Measurements from ENCODE around the gene SNX25.
"Not testable (repeated sequence)": the region's sequence is repeated elsewhere in the genome, so short reads cannot be mapped to it uniquely, and the experiment has no call there.

Gene SNX25

GRCh38 chr4:185307136-185307950 is 97.9 kb downstream of the SNX25 start:
- no peak for DNase-seq (ENCODE audit: low read depth)

DNA sequence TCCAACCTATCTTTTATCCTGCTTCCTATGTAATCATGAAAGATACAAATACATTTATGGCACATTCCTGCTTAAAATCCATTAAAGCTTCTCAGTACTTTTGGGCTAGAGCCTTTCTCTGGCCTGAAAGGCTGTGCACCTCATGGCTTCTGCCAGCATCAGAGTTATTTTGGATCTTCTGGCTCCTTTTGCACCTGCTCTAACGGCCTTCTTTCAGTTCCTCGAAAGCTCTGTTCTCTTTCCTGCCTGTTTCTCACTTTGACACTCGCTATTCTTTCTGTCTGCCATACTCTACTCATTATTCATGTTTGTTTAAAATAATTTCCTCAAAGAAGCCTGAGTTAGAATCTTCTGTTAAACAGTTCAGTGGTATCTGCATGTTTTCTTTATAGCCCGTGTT is 100.4 kb downstream of the SNX25 start:
- no peak for DNase-seq (ENCODE audit: low read depth)

DNA sequence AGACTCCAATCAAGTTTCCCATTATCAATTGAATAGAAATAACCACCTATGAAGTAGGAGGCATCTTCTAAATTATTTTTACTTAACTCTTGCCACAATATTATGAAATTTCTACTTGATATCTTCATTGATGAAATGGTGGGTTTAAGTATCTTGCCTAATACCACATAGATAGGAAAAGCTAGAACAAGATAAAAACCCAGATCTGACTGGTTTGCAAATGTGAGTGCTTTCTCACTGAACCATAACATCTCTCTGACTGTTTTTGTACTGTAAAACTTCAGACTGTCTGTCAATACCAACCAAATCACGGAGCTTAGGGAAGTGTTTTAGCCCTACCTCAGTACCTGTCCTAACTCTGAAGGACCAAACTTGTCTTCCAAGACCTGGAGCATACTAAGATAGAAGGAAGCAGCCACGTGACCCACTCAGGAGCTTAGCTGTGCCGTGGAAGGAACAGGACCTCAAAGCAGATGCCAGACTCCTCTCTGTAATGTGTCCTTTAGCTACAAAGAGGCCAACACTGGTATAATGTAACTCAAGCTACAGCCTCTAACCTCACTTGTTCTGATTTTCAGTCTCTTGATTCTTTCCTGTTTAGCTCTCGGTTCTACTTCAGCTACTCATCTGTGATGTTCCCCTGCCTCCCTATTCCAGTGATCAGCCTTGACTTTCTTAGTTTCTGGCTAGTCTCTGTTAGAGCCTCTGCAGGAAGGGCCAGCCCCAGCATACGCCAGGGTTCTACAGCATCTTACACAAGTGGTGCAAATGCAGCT is 101.9 kb downstream of the SNX25 start:
- no peak for DNase-seq (ENCODE audit: low read depth)

DNA sequence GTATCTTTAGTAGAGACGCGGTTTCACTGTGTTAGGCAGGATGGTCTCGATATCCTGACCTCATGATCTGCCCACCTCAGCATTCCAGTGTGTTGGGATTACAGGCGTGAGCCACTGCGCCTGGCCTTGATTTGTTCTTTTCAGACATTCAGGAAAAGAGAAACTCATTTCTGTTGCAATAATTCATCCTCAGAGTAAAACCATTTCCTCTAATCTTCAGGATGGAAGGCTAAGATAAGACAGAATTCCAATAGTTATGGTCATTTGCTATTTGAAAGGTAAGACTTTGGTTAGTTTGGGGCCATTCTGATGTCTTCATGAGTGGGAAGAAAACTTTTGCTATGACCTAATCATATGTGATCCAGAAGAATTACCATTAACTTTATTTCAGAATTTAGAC is 103.3 kb downstream of the SNX25 start:
- no peak for DNase-seq (ENCODE audit: low read depth)

GRCh38 chr4:185317462-185317861 is 108.1 kb downstream of the SNX25 start:
- DNase-seq (ENCODE audit: low read depth): not testable (repeated sequence)

GRCh38 chr4:185317880-185318279 is 108.5 kb downstream of the SNX25 start:
- DNase-seq (ENCODE audit: low read depth): no peak

GRCh38 chr4:185318679-185319078 is 109.3 kb downstream of the SNX25 start:
- DNase-seq (ENCODE audit: low read depth): no peak

DNA sequence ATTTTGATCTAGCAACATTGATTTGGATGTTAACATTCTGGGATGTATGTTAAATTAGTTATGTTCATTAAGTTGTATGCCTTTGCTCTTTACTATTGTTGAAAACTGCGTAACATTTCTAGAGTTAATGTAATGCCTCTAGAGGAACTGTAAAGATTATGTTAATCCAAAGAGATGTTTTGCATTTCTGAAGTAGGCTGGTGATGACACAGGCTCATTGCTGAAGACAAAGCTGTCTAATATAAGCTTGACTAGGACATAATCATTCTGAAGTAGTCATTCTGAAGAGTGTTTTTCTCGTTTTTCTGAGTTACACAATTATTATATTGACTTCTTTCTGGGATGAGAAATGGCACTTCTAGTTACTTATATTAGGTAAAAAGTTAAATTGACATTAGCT is 113.4 kb downstream of the SNX25 start:
- no peak for DNase-seq (ENCODE audit: low read depth)

- DNase-seq (ENCODE audit: low read depth): no peak
These were observed 114.2 kb downstream of the SNX25 start for GRCh38 chr4:185323606-185324005.

GRCh38 chr4:185324361-185324760 is 115.0 kb downstream of the SNX25 start:
- not testable (repeated sequence) for DNase-seq (ENCODE audit: low read depth)

DNA sequence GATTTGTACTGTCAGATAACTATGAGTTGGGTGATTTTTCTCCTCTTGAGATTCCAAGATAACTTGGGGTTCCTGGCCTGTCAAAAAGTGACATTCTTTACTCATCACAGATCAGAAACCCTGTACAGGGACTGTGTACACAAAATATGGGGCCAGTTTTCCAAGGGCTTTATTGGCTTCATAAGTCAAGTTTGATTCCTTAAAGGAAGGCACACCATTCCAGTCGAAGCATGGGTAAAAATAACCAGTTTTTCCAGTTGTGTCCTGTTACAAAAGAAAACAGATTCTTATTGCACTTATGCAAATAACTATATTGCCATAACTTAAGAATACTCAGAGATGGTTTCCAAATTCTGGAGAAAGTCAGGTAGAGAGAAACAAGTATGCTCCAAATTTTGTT is 116.3 kb downstream of the SNX25 start:
- not testable (repeated sequence) for DNase-seq (ENCODE audit: low read depth)

DNA sequence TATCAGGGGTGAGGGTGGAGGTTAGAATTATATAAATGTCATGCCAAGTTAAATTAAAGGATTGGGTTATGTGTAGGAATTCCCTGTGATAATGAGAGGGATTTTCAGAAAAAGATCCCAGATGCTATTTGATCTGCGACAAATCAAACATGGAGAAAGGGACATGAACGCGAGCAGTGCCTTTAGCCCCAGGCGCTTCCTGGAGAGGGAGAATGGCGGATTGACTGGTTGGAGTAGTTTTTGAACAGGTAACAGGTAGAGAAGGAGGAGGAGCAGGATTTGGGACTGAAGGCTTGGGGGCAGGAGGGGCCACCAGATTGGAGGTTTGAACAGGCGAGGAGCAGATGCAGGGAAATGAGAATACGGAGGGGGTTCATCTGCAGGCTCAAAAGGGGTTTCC is 119.2 kb downstream of the SNX25 start:
- DNase-seq (ENCODE audit: low read depth): no peak

DNA sequence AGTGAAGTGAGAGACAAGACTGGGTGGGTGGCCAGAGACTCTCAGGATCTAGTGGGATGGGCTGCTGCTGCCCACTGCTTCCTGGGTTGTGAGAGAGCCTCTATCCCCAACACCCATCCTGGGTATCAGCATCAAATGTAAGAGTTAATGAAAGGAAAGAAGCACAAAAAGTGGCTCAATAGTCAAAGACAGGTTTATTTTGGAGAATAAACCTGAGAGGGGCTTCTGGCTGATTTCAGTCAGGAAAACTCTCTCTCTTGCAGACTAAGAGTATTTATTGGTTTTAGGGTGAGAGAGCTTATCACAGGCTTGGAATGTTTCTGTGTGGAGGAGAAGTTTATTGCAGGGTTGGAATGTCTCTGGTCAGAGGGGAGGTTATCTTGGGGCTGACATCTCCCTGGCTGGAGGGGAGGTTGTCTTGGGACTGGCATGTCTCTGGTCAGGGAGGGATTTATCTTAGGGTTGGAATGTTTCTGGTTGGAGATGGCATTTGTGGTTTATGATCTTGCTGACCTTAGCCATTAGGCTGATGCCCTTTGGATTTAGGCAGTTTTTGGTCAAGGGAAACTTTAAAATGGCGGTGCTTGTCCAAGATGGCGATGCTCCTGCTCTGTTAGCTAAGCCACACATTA is 120.6 kb downstream of the SNX25 start:
- not testable (repeated sequence) for DNase-seq (ENCODE audit: low read depth)

DNA sequence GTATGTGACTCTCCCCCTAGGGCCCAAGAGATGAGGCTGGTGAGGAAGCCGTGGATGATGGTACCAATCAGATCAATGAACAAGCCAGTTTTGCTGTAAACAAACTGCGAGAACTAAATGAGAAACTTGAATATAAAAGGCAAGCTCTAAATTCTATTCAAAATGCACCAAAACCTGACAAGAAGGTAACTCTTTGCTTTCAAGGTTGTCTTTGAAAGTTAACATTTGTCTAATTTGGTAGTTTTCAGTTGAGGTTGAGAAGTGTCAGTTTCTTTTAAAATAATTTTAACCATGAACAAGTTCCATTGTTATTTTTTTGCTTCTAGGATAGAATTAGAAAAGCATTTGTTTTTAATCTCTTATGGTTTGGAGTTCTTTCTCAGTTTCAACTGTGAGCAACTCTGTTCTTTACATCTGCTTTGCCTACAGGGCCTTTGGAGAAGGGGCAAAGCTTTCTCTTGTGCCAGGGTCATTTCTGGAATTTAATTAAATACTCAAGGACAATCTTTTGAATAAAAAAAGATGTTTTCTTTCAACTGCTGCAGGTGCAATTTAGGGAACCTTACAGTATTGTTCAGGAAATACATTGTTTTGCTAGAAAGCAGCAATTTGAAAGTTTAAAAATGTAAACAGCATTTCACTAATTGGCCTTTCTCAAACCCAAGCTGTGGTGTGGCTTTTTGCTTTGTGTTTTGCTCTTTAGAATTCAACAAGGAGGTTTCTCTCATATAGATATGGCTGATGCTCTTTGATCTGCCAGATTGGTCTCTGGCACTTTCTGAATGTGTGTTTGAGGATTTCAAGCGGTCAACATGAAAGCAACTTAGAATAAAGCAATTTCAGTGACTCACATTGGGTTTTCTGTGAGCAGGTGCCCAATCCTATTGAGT is 123.4 kb downstream of the SNX25 start:
- no peak for DNase-seq (ENCODE audit: low read depth)

DNA sequence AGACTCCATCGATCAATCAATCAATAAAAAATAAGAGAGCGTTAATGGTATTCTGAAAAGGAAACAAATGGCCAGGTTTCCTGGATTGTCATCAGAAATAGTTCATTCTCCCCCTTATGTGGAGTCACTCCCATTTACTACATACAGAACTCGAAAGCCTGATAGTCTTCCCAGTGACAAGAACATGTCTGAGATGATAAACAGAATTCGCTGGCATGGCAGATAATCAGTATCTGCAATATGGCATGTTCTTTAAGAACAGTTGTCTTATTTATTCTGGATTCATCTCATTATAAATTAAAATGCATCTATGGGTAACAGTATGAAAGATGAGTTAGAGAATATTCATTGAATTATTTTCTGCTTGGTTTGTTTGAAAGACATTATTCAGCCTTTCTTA is 124.9 kb downstream of the SNX25 start:
- DNase-seq (ENCODE audit: low read depth): no peak

DNA sequence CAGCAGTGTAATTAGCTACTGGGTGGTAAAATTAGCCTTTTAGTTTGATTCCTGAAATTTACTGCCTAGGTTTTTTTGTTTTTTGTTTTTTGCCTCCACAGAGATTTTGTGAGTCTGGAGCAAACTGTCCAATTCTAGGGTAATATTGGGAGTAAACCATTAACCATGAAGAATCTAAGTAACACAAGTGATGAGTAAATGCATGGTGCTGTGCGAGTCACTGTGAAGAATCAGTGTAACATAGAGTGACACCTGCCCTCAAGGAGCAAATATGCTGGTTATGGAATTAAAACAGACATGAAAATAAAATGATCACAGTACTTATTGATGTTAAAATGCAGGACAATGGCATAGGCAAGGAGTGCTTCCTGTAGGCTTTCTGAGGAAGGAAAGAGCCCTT is 126.2 kb downstream of the SNX25 start:
- DNase-seq (ENCODE audit: low read depth): no peak

DNA sequence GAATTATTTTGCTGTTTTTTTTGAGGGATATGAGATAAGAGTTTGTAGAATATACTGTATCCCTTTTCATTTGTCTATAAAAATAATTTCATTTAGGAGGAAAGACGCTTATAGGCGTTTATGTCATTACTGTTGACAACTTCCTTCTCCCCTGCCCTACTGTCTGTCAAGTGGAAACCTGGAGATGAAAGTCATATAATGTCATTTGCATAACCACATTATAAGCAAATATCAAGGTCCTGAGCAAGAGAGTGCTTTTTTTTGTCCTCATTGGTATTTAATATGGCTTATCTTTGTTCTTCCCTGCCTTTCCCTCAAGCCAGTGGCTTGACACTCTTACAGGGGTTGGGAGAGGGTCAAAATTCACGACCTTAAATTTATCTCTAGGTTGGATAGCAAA is 130.5 kb downstream of the SNX25 start:
- DNase-seq (ENCODE audit: low read depth): no peak

DNA sequence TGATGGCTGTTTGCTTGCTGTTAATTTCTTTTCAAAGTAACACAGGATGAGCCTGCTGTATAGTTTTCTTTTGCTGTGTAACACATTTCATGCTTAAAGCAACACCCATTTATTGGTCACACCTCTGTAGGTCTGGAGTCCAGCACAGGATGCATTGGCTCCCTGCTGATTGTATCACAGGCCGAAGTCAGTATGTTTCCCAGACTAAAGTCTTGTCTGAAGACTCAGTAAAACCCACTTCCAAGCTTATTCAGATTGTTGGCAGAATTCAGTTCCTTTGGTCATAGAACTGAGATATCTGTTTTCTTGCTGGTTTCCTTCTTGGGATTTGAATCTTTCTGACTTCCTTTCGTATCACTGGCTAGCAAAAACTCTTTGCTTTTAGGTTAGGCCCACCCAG is 132.0 kb downstream of the SNX25 start:
- no peak for DNase-seq (ENCODE audit: low read depth)

DNA sequence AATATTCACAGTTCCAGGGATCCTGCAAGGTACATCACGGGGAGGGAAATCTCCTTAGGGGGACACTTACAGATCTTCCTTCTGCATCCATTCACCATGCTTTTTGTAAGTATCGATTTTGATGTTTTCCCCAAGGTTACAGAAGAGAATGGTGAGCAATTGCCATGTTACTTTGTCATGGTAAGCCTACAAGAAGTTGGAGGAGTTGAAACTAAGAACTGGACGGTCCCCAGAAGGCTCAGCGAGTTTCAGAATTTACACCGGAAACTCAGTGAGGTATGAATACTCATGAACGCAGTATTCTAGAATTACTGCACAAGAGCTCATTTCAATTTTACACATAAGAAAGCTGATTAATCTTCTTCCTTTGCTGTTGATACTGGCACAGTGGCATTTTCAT is 132.4 kb downstream of the SNX25 start:
- DNase-seq (ENCODE audit: low read depth): no peak

GRCh38 chr4:185343726-185344581 is 134.6 kb downstream of the SNX25 start:
- no peak for DNase-seq (ENCODE audit: low read depth)

All from fibroblast of gingiva (primary cell).